Osteoblast (primary cell): ENCODE measurements around the gene CRTC1. TPM values are rescaled to one million over a fixed set of nuclear protein-coding genes. Genes with fewer than 3 reads are reported as not detected.
"Not testable (repeated sequence)": the region's sequence is repeated elsewhere in the genome, so short reads cannot be mapped to it uniquely, and the experiment has no call there.

Source experiments
- DNase-seq: peaks from one replicate; pipeline ENCODE4 v3.0.0; 2011; ENCODE audit warnings: low spot score, mixed read lengths; ENCODE audit not compliant: insufficient read length; ENCODE audit errors: missing footprints
- H2AFZ ChIP-seq: 2 replicates; pipeline ENCODE4 v1.6.0; 2011; ENCODE audit warnings: mild to moderate bottlenecking, low read length
- H3K27ac ChIP-seq: 2 replicates; pipeline ENCODE4 v1.5.1; 2011; ENCODE audit warnings: mild to moderate bottlenecking, low read depth, low read length, moderate library complexity
- H3K27me3 ChIP-seq: 2 replicates; pipeline ENCODE4 v1.6.0; 2012; ENCODE audit warnings: mild to moderate bottlenecking, control low read depth, inconsistent platforms, low read length, moderate library complexity; ENCODE audit not compliant: insufficient read depth
- H3K36me3 ChIP-seq: 2 replicates; pipeline ENCODE4 v1.5.1; 2011; ENCODE audit warnings: mild to moderate bottlenecking, low read length, control low read depth, moderate library complexity; ENCODE audit not compliant: insufficient read depth
- H3K4me1 ChIP-seq: 2 replicates; pipeline ENCODE4 v1.5.1; 2011; ENCODE audit warnings: mild to moderate bottlenecking, low read length, control low read depth, moderate library complexity; ENCODE audit not compliant: insufficient read depth
- H3K4me2 ChIP-seq: 2 replicates; pipeline ENCODE4 v1.6.0; 2011; ENCODE audit warnings: mild to moderate bottlenecking, low read length; ENCODE audit not compliant: insufficient read depth
- H3K4me3 ChIP-seq: fragments of 200-600 bp; sonication (generic); 3 replicates; pipeline ENCODE4 v1.5.1; 2012; ENCODE audit warnings: mild to moderate bottlenecking, low read length, inconsistent platforms; ENCODE audit not compliant: insufficient read depth
- H3K79me2 ChIP-seq: 2 replicates; pipeline ENCODE4 v1.6.0; 2012; ENCODE audit warnings: mild to moderate bottlenecking, low read length, control low read depth, inconsistent platforms; ENCODE audit not compliant: insufficient read depth
- H3K9me3 ChIP-seq: 2 replicates; pipeline ENCODE4 v1.5.1; 2011; ENCODE audit warnings: low read depth, low read length, control low read depth
- H4K20me1 ChIP-seq: 2 replicates; pipeline ENCODE4 v1.6.0; 2012; ENCODE audit warnings: mild to moderate bottlenecking, low read length, control low read depth; ENCODE audit not compliant: insufficient read depth
- total RNA-seq: library from RNA; depleted of rRNA; stranded (reverse); fragments of >200 nt; gene quantifications from 2 replicates; pipeline ENCODE4 v1.2.3, GENCODE V29; 2012
- TF ChIP-seq, protein P1 (sequence below): IDR thresholded peaks from 2 replicates; pipeline ENCODE4 v1.5.1; 2011; ENCODE audit warnings: mild to moderate bottlenecking, low read depth, low read length, moderate library complexity; ENCODE audit errors: extremely low read depth

Gene CRTC1
- total RNA-seq, 1 donor: 4.0 TPM

DNA sequence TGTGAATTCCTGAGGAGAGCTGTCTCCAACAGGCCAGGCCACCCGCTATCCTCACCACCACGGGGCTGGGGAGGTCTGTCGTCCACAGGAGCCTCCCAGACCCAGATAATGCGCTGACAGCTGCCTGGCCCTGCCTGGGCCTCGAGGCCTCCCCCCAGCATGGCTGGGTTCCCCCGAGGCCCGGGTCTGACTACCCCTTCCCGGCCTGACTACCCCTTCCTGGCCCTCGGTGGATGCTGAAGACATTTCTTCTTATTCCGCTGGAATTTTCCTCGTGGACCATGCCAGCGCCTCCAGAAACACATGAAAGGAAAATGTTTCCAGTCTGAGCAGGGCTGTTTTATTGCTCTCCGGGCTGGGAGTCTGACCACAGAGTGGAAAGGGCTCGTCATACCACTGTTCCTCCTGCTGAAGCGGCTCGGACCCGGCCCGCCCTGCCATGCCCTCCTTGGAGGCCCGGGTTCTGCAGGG lies 124.4 kb downstream of the CRTC1 start:
- no peaks in the 10 kb centered on the region for H3K9me3 ChIP-seq
- peak overlapping the region; percentile 34 for H2AFZ ChIP-seq
- H3K36me3 ChIP-seq: no peaks in the 10 kb centered on the region
- H3K27ac ChIP-seq: peak overlapping the region; percentile 66
- H3K4me1 ChIP-seq: peaks cover 21% of the 10 kb centered on the region
- no peaks in the 10 kb centered on the region for H4K20me1 ChIP-seq
- H3K27me3 ChIP-seq: no peaks in the 10 kb centered on the region
- peak; percentile 82 for DNase-seq
- TF ChIP-seq, protein P1, sequence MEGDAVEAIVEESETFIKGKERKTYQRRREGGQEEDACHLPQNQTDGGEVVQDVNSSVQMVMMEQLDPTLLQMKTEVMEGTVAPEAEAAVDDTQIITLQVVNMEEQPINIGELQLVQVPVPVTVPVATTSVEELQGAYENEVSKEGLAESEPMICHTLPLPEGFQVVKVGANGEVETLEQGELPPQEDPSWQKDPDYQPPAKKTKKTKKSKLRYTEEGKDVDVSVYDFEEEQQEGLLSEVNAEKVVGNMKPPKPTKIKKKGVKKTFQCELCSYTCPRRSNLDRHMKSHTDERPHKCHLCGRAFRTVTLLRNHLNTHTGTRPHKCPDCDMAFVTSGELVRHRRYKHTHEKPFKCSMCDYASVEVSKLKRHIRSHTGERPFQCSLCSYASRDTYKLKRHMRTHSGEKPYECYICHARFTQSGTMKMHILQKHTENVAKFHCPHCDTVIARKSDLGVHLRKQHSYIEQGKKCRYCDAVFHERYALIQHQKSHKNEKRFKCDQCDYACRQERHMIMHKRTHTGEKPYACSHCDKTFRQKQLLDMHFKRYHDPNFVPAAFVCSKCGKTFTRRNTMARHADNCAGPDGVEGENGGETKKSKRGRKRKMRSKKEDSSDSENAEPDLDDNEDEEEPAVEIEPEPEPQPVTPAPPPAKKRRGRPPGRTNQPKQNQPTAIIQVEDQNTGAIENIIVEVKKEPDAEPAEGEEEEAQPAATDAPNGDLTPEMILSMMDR: no peak
- no peaks in the 10 kb centered on the region for H3K79me2 ChIP-seq
- H3K4me2 ChIP-seq: peak overlapping the region; percentile 18
- H3K4me3 ChIP-seq: no peak overlapping the region

- Histone ChIP-seq H3K9me3 (no peaks in the 10 kb centered on the region), H2AFZ (peak overlapping the region; percentile 66), H3K27me3 (no peaks in the 10 kb centered on the region), H3K4me2 (peak overlapping the region; percentile 30), H3K4me3 (peak overlapping the region; percentile 34), H4K20me1 (no peaks in the 10 kb centered on the region), H3K36me3 (no peaks in the 10 kb centered on the region), H3K4me1 (peaks cover 25% of the 10 kb centered on the region), H3K79me2 (no peaks in the 10 kb centered on the region), H3K27ac (peak overlapping the region; percentile 72)
- peak; percentile 91 for DNase-seq
- TF ChIP-seq, protein P1: no peak
Measured at GRCh38 chr19:18809149-18809868, 125.8 kb downstream of the CRTC1 start.

GRCh38 chr19:18811638-18812037 lies 128.2 kb downstream of the CRTC1 start:
- not testable (repeated sequence) for H3K27ac ChIP-seq, H3K4me3 ChIP-seq, H3K79me2 ChIP-seq, H4K20me1 ChIP-seq, H2AFZ ChIP-seq, H3K9me3 ChIP-seq, H3K27me3 ChIP-seq, H3K36me3 ChIP-seq, H3K4me2 ChIP-seq
- peaks cover 25% of the 10 kb centered on the region for H3K4me1 ChIP-seq
- peak; percentile 38 for DNase-seq

- DNase-seq: peak; percentile 75
Measured at GRCh38 chr19:18814063-18814462, 130.6 kb downstream of the CRTC1 start.

More at GRCh38 chr19:18814063-18814462, 130.6 kb downstream of the CRTC1 start:
- H2AFZ ChIP-seq: peak overlapping the region; percentile 46
- H3K9me3 ChIP-seq: no peaks in the 10 kb centered on the region
- H3K27ac ChIP-seq: no peak overlapping the region
- no peaks in the 10 kb centered on the region for H3K79me2 ChIP-seq
- H3K4me1 ChIP-seq: peaks cover 12% of the 10 kb centered on the region
- H3K4me2 ChIP-seq: peak overlapping the region; percentile 58
- TF ChIP-seq, protein P1: peak; percentile 34
- no peaks in the 10 kb centered on the region for H3K36me3 ChIP-seq
- no peaks in the 10 kb centered on the region for H4K20me1 ChIP-seq
- no peak overlapping the region for H3K4me3 ChIP-seq
- H3K27me3 ChIP-seq: no peaks in the 10 kb centered on the region
